ENCODE results near the gene NDUFA6. TPM values are rescaled to one million over a fixed set of nuclear protein-coding genes. Genes with fewer than 3 reads are reported as not detected.
A peak's percentile ranks its signal among the peaks of the same experiment; 100 is the strongest.

Gene NDUFA6
- total and polyA plus RNA-seq, 4 donors: 43.7 to 235 (median 56.6) TPM

- no peak overlapping the region for H3K9ac ChIP-seq (ENCODE audit: low read depth in 1 of 2, low read length in 2 of 2)
- no peaks in the 10 kb centered on the region for H3K27me3 ChIP-seq (ENCODE audit: control insufficient read depth in 4 of 4, insufficient read depth in 4 of 4, low read length in 3 of 4)
- H3K27ac ChIP-seq (ENCODE audit: low read depth in 1 of 2, low read length in 2 of 2): no peak overlapping the region
- TF ChIP-seq RXRA (IDR thresholded peaks at IDR 0.05): no peak
- no peak for TF ChIP-seq MAX (IDR thresholded peaks at IDR 0.05)
- TF ChIP-seq HNF4A (conservative IDR thresholded peaks at IDR 0.05): no peak
- no peak for TF ChIP-seq GABPA (IDR thresholded peaks at IDR 0.05 in 1 of 2, conservative IDR thresholded peaks at IDR 0.05 in 1 of 2)
- no peak for TF ChIP-seq CTCF (IDR thresholded peaks at IDR 0.05; ENCODE audit: low read depth, low read length, missing input control)
- TF ChIP-seq FOXA1 (IDR thresholded peaks at IDR 0.05): no peak
- no peak for TF ChIP-seq RAD21 (IDR thresholded peaks at IDR 0.05)
- no peak for TF ChIP-seq ATF3 (IDR thresholded peaks at IDR 0.05)
- no peak for DNase-seq (ENCODE audit: low spot score)
- peaks cover 2 to 30% (median 26%) of the 10 kb centered on the region in 4 donors for H3K36me3 ChIP-seq (ENCODE audit: control insufficient read depth in 4 of 4, insufficient read depth in 3 of 4, low read depth in 1 of 4, low read length in 3 of 4)
- H3K9me3 ChIP-seq (ENCODE audit: control insufficient read depth in 4 of 4, low read length in 3 of 4): no peaks in the 10 kb centered on the region
- H3K4me1 ChIP-seq (ENCODE audit: control insufficient read depth in 4 of 4, insufficient read depth in 4 of 4, low read length in 3 of 4): peaks cover 4 to 24% (median 13%) of the 10 kb centered on the region in 4 donors
- WGBS: 95% methylated on average over 4 of the region's 4 CpGs
- H3K4me3 ChIP-seq (ENCODE audit: low read depth in 1 of 3, low read length in 3 of 3): no peak overlapping the region
These were observed 7.5 kb downstream of the NDUFA6 start for GRCh38 chr22:42083119-42083518.

- Histone ChIP-seq H3K9ac (ENCODE audit: low read depth in 1 of 2, low read length in 2 of 2) (peak overlapping the region in 1 of 2 donors; percentile 97), H3K4me1 (ENCODE audit: control insufficient read depth in 4 of 4, insufficient read depth in 4 of 4, low read length in 3 of 4) (peaks cover 4 to 21% (median 13%) of the 10 kb centered on the region in 4 donors), H3K27ac (ENCODE audit: low read depth in 1 of 2, low read length in 2 of 2) (peak overlapping the region; percentile 93 to 95), H3K36me3 (ENCODE audit: control insufficient read depth in 4 of 4, insufficient read depth in 3 of 4, low read depth in 1 of 4, low read length in 3 of 4) (peaks cover 2 to 14% (median 9%) of the 10 kb centered on the region in 4 donors), H3K27me3 (ENCODE audit: control insufficient read depth in 4 of 4, insufficient read depth in 4 of 4, low read length in 3 of 4) (no peaks in the 10 kb centered on the region), H3K4me3 (ENCODE audit: low read depth in 1 of 3, low read length in 3 of 3) (peak overlapping the region; percentile 62 to 94 (median 80)), H3K9me3 (ENCODE audit: control insufficient read depth in 4 of 4, low read length in 3 of 4) (peaks cover 0 to 2% (median 0%) of the 10 kb centered on the region in 4 donors)
- DNase-seq (ENCODE audit: low spot score): no peak
- WGBS: under 1% methylated on average over 14 of the region's 14 CpGs
- no peak for TF ChIP-seq JUND (IDR thresholded peaks at IDR 0.05)
- TF ChIP-seq HNF4G (IDR thresholded peaks at IDR 0.05): no peak
- no peak for TF ChIP-seq SP1 (IDR thresholded peaks at IDR 0.05)
- no peak for TF ChIP-seq ZBTB33 (IDR thresholded peaks at IDR 0.05)
- TF ChIP-seq ATF3 (IDR thresholded peaks at IDR 0.05): no peak
- TF ChIP-seq MAX (IDR thresholded peaks at IDR 0.05): no peak
These were observed 10.3 kb downstream of the NDUFA6 start for GRCh38 chr22:42080287-42080686.

Measured in liver (tissue), 9 donors.